Vagina (tissue), 2 donors: Measurements from ENCODE around the gene ZRSR2.

ENCODE experiments used
- CTCF ChIP-seq, 3 experiments: fragments of 450-650 bp in 2 of 3; fragments of 200-600 bp in 1 of 3; sonication (generic) in 1 of 3; IDR thresholded peaks; one replicate each; pipeline ENCODE4 v1.5.1; 2017 to 2019; ENCODE audit warnings: antibody characterized with exemption in 3 of 3, mild to moderate bottlenecking in 2 of 3, moderate library complexity in 2 of 3
- POLR2A ChIP-seq, 2 donors: fragments of 450-650 bp; IDR thresholded peaks; one replicate each; pipeline ENCODE4 v1.6.1; 2017; ENCODE audit warnings: antibody characterized with exemption in 2 of 2, mild to moderate bottlenecking in 2 of 2, moderate library complexity in 2 of 2

- TF ChIP-seq CTCF (IDR thresholded peaks at IDR 0.05) = no peak
- TF ChIP-seq POLR2A (IDR thresholded peaks at IDR 0.05) = no peak
Measured at GRCh38 chrX:15864629-15865028, 74.3 kb downstream of the ZRSR2 start.
